ENCODE results near the gene GATA5. TPM values are rescaled to one million over a fixed set of nuclear protein-coding genes. Genes with fewer than 3 reads are reported as not detected.
"Not testable (repeated sequence)": the region's sequence is repeated elsewhere in the genome, so short reads cannot be mapped to it uniquely, and the experiment has no call there.

GATA5 gene
- total RNA-seq, 1 donor from 2014 or later, result 0.22 TPM

- intact Hi-C loops (cut with DNase I), result no loop called here
- DNase-seq (ENCODE audit: low spot score), result no peak
- ATAC-seq, result no peak
Measured at GRCh38 chr20:62492711-62493110, 16.9 kb upstream of the GATA5 start.

GRCh38 chr20:62490783-62491182 is 15.0 kb upstream of the GATA5 start:
- ATAC-seq; intact Hi-C loops (cut with DNase I); DNase-seq (ENCODE audit: low spot score): not testable (repeated sequence)

- intact Hi-C loops (cut with DNase I), result no loop called here
- no peak for DNase-seq (ENCODE audit: low spot score)
- ATAC-seq, result no peak
Measured at GRCh38 chr20:62489932-62490263, 14.1 kb upstream of the GATA5 start.

GRCh38 chr20:62489186-62489931 is 13.6 kb upstream of the GATA5 start:
- intact Hi-C loops (cut with DNase I), result no loop called here
- DNase-seq (ENCODE audit: low spot score) (no peak), ATAC-seq (no peak)

- ATAC-seq (no peak), DNase-seq (ENCODE audit: low spot score) (no peak)
- intact Hi-C loops (cut with DNase I), result no loop called here
Measured at GRCh38 chr20:62488470-62488869, 12.7 kb upstream of the GATA5 start.

DNA sequence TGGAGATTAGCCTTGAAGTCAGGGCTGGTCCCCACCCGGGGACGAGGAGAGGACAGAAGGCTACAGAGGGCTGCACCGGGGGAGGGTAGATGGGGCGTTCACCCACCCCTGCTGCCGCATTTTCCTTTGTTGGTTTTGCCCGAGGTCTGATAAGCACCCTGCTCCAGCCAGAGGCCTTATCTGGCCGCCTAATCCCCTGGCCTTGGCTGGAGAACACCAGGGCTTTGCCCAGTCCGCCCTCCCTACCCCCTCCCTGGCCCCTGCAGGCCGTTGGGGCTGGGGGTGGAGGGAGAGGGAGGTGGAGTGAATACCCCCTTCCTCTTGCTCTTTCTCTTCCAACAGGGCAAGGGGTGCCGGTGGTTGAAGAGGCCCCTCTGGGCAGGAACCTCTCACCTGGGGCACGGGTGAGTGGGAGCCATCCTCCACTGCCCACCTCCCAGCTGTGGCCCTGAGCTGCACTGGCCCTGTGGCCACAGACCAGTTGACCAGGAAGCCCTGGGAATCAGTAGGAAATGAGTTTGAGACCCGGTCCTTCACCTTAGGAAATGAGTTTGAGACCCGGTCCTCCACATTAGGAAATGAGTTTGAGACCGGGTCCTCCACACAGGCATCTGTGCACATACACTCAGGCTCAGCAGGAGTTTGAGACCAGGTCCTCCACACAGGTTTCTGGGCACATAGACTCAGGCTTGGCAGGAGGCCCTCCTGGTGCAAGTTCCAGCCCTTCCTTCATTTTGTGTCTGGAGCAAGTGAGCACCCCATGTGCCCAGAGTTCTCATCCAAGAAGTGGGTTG is 12.0 kb upstream of the GATA5 start:
- no peak for ATAC-seq
- intact Hi-C loops (cut with DNase I), result no loop called here

GRCh38 chr20:62487118-62487517 is 11.3 kb upstream of the GATA5 start:
- ATAC-seq, result no peak
- intact Hi-C loops (cut with DNase I), result no loop called here
- DNase-seq (ENCODE audit: low spot score), result no peak

More for the DNA sequence above, 12.0 kb upstream of the GATA5 start:
- DNase-seq (ENCODE audit: low spot score), result no peak

- ATAC-seq, result no peak
- intact Hi-C loops (cut with DNase I), result no loop called here
- DNase-seq (ENCODE audit: low spot score), result no peak
Measured at GRCh38 chr20:62486484-62486883, 10.7 kb upstream of the GATA5 start.

DNA sequence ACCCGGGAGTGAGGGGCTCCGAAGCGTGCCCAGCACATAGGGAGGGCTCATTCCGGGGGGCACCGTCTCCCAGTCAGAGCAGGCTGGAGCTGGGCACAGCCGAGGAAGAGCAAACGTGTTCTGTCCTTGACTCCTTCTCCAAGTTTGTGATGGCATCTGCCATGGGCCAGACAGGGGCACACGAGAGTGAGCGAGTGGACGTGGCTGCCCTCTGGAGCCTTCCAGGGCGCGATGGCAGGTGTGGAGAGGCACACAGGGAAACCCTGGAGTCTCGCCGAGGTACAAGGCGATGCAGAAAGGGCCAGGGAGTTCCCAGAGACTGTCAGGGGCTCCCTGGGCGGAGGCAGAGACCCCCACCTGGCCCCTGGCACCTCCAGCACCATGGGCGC is 9.9 kb upstream of the GATA5 start:
- intact Hi-C loops (cut with DNase I), result no loop called here
- DNase-seq (ENCODE audit: low spot score) (no peak), ATAC-seq (no peak)

DNA sequence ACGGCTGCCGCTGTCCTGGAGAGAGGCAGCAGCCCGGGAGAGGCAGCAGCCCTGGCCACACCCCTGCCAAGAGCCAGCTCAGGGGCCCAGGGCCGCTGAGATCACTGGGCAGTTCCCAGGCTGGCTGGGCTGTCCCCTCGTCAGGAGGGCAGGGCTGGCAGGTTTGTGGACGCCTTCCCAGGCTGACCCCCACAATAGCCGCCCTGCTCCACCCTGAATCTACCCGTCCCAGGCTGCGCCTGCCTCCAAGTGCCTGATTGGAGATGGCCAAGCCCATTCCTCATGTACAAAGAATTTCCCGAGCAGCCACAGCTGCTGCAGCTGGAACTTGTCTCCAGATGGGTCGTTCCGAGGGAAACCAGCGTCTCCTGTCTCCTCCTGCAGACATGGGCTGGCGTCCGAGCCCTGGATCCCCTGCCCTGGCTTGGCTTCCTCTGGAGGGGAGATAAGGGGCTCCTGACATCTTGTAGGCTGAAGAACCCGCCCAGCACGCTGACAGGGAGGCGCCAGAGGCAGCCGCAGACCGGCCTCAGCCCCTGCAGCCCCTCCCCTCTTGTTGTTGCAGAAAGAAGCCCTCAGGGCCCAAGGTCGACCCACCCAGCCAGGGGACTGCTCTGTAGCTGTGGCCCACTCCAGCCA is 9.4 kb upstream of the GATA5 start:
- intact Hi-C loops (cut with DNase I), result no loop called here
- ATAC-seq, result no peak
- DNase-seq (ENCODE audit: low spot score), result no peak

GRCh38 chr20:62484478-62484877 is 8.7 kb upstream of the GATA5 start:
- DNase-seq (ENCODE audit: low spot score) (no peak), ATAC-seq (no peak)
- intact Hi-C loops (cut with DNase I), result no loop called here

- DNase-seq (ENCODE audit: low spot score), result no peak
- intact Hi-C loops (cut with DNase I), result no loop called here
- no peak for ATAC-seq
Measured at GRCh38 chr20:62483613-62484458, 8.0 kb upstream of the GATA5 start.

- DNase-seq (ENCODE audit: low spot score), result no peak
- intact Hi-C loops (cut with DNase I), result no loop called here
Measured at GRCh38 chr20:62482974-62483373, 7.2 kb upstream of the GATA5 start.

GRCh38 chr20:62482146-62482809 is 6.5 kb upstream of the GATA5 start:
- ATAC-seq (no peak), DNase-seq (ENCODE audit: low spot score) (no peak)
- intact Hi-C loops (cut with DNase I), result no loop called here

More at GRCh38 chr20:62482974-62483373, 7.2 kb upstream of the GATA5 start:
- no peak for ATAC-seq

- intact Hi-C loops (cut with DNase I), result no loop called here
- DNase-seq (ENCODE audit: low spot score) (no peak), ATAC-seq (no peak)
Measured at GRCh38 chr20:62481425-62482145, 5.8 kb upstream of the GATA5 start.

- no peak for DNase-seq (ENCODE audit: low spot score)
- ATAC-seq, result no peak
- intact Hi-C loops (cut with DNase I), result no loop called here
Measured at GRCh38 chr20:62480318-62480717, 4.5 kb upstream of the GATA5 start.

- ATAC-seq, result no peak
- intact Hi-C loops (cut with DNase I), result no loop called here
- no peak for DNase-seq (ENCODE audit: low spot score)
Measured at GRCh38 chr20:62479656-62480055, 3.9 kb upstream of the GATA5 start.

DNA sequence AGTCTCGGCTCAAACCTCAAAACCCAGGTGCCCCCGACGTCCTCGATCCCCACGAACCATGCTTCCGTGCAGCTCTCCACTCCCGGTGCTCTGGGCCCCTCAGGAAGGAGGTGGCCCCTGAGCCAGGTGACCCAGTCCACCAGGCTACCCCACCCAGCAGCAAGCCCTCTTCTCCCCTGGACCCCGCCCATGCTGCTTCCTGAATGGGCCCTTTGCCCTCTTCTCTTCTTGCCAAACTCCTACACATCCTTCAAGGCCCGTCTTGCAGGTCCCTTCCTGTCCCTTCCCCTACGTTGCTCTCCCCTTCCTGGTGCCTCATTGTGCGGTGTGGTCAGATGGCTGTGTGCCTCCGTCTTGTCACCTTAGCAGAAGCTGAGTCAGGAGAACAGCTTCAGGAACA is 3.4 kb upstream of the GATA5 start:
- intact Hi-C loops (cut with DNase I), result no loop called here
- ATAC-seq, result no peak
- DNase-seq (ENCODE audit: low spot score), result no peak
